Tibial nerve (tissue), 4 donors: Measurements from ENCODE around the gene KCNA2. TPM values are rescaled to one million over a fixed set of nuclear protein-coding genes. Genes with fewer than 3 reads are reported as not detected.

ENCODE experiments used
- DNase-seq, 2 donors: peaks; one replicate each; pipeline ENCODE4 v3.0.0-alpha.2; 2019; ENCODE audit warnings: low spot score in 2 of 2
- H3K27ac ChIP-seq, 4 donors: fragments of 200-600 bp; sonication (generic) in 3 of 4; one replicate each; pipeline ENCODE4 v1.5.1; 2017 to 2019; ENCODE audit warnings: mild to moderate bottlenecking in 1 of 4
- H3K27me3 ChIP-seq, 2 donors: fragments of 200-600 bp; sonication (generic) in 1 of 2; one replicate each; pipeline versions ENCODE4 v1.5.1 to v1.6.0; 2017 to 2019
- H3K36me3 ChIP-seq, 3 donors: fragments of 200-600 bp; sonication (generic); one replicate each; pipeline ENCODE4 v1.5.1; 2018 to 2019
- H3K4me1 ChIP-seq, 4 donors: fragments of 200-600 bp; sonication (generic) in 3 of 4; one replicate each; pipeline ENCODE4 v1.5.1; 2017 to 2019
- H3K4me3 ChIP-seq, 4 donors: fragments of 200-600 bp; sonication (generic) in 3 of 4; one replicate each; pipeline ENCODE4 v1.5.1; 2017 to 2019; ENCODE audit warnings: mild to moderate bottlenecking in 1 of 4, moderate library complexity in 1 of 4
- H3K9me3 ChIP-seq, 4 donors: fragments of 200-600 bp; sonication (generic) in 3 of 4; one replicate each; pipeline ENCODE4 v1.5.1; 2017 to 2019
- EP300 ChIP-seq, 2 donors: sonication (generic); formaldehyde crosslinking; IDR thresholded peaks; one replicate each; pipeline ENCODE4 v1.6.1; 2017; ENCODE audit warnings: antibody characterized with exemption in 2 of 2, mild to moderate bottlenecking in 1 of 2
- POLR2A ChIP-seq, 2 donors: fragments of 450-650 bp; IDR thresholded peaks; one replicate each; pipeline ENCODE4 v1.6.1; 2017; ENCODE audit warnings: antibody characterized with exemption in 2 of 2, mild to moderate bottlenecking in 2 of 2, moderate library complexity in 2 of 2
- WGBS, 2 donors: methylation state at CpG; one replicate each; pipeline ENCODE4 v1.1.5; 2018; 5-methylcytosine and 5-hydroxymethylcytosine counted together
- total RNA-seq, 4 donors: library from RNA; depleted of rRNA; stranded (reverse); fragments of >200 nt; gene quantifications; one replicate each; pipeline ENCODE4 v1.1.0, GENCODE V29; 2016
- TF ChIP-seq, protein P1 (sequence below), 5 experiments: fragments of 200-600 bp in 3 of 5; fragments of 450-650 bp in 2 of 5; sonication (generic) in 3 of 5; IDR thresholded peaks; one replicate each; pipeline ENCODE4 v1.5.1; 2016 to 2019; ENCODE audit warnings: antibody characterized with exemption in 5 of 5, mild to moderate bottlenecking in 3 of 5, moderate library complexity in 2 of 5

The KCNA2 gene
- total RNA-seq, 4 donors from 2014 or later = 10.2 to 22.0 (median 16.5) TPM

DNA sequence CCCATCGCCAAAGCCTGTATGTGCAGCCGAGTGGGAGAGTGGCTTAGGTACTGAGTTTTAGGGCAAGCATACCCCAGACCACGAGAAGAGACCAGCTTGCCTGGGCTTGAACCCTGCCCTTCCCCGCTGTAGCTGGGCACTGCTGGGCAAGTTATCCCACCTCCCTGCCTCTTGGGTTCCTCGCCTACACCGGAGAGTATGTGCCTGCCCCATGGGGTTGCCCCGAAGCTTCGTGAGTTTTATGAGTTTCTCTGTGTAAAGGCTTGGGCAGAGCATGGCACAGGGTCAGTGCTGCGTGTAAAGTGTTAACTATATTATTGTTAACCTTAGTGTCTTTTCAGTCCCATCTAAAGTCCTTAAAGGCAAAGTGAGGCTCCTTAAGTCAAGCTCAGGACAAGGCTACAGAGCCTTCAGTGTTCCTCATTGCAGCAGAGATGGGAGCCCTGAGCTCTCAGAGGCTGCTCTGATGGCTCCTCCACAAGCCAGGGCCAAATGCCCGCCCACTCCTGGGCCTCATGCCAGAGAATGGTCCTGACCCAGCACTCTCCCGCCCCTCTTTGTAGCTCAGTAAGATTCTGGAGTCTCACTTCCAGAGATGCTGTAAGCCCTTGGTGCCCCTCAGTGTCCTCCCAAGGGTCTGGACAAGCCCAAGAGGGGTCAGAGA lies 50.2 kb downstream of the KCNA2 start:
- TF ChIP-seq POLR2A (IDR thresholded peaks at IDR 0.05) (no peak), EP300 (IDR thresholded peaks at IDR 0.05) (no peak)
- TF ChIP-seq, protein P1, sequence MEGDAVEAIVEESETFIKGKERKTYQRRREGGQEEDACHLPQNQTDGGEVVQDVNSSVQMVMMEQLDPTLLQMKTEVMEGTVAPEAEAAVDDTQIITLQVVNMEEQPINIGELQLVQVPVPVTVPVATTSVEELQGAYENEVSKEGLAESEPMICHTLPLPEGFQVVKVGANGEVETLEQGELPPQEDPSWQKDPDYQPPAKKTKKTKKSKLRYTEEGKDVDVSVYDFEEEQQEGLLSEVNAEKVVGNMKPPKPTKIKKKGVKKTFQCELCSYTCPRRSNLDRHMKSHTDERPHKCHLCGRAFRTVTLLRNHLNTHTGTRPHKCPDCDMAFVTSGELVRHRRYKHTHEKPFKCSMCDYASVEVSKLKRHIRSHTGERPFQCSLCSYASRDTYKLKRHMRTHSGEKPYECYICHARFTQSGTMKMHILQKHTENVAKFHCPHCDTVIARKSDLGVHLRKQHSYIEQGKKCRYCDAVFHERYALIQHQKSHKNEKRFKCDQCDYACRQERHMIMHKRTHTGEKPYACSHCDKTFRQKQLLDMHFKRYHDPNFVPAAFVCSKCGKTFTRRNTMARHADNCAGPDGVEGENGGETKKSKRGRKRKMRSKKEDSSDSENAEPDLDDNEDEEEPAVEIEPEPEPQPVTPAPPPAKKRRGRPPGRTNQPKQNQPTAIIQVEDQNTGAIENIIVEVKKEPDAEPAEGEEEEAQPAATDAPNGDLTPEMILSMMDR (IDR thresholded peaks at IDR 0.05) = no peak
- WGBS, 2 donors = 14 to 23% methylated on average over 9 to 11 of the region's 11 CpGs
- peak; percentile 41 to 53 for DNase-seq
- Histone ChIP-seq H3K9me3 (no peaks in the 10 kb centered on the region), H3K27ac (peak overlapping the region; percentile 45 to 87 (median 72)), H3K36me3 (no peaks in the 10 kb centered on the region), H3K27me3 (no peaks in the 10 kb centered on the region), H3K4me3 (peak overlapping the region; percentile 21 to 48 (median 38)), H3K4me1 (peaks cover 0 to 29% (median 9%) of the 10 kb centered on the region in 4 donors)

DNA sequence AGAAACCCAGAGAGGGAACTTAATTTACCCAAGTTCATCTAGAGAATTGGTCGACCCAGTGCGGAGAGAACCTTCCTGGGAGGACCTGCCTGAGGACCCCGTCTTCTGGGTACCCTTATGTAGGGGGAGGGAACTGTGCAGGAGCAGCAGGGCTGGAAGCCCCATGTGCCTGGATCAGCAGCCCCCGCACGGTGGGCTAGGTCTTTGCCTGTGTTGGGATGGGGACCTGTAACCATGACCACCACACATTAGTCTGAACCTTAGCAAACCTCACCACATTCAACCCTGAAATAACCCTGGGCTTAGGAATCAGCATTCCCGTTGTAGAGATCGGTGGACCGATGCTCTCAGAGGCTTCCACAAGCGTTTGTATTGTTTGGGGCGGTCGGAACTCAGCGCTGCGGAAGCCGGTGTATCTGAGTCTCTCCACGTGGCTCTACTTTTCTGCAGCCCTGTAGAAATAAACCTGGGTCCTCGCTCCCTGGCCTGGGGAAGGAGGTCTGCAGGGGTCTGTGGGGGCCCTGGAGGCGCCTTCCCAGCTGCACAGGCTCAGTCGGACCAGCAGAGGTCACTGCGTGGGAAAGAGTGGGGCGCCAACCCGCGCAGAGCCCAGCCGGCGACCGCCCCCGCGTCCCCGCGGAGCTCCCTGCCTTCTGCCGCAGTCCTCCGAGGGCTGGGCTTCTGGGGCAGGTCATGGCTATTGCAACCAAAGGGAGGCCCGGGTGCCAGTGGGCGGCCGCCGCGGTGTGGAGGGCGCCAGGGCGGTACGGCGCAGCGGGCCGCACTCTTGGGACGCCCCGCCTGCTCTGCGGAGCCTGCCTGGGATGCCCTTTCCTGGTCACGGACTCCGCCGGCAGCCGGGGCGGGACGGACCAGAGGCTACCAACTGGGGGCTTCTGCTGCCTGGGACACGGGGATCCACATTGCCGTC lies 51.0 kb downstream of the KCNA2 start:
- Histone ChIP-seq H3K4me1 (peaks cover 0 to 29% (median 9%) of the 10 kb centered on the region in 4 donors), H3K27me3 (no peaks in the 10 kb centered on the region), H3K9me3 (no peaks in the 10 kb centered on the region), H3K27ac (peak overlapping the region; percentile 45 to 87 (median 72)), H3K36me3 (no peaks in the 10 kb centered on the region), H3K4me3 (peak overlapping the region; percentile 21 to 48 (median 38))
- DNase-seq = peak in 1 of 2 donors; percentile 7
- TF ChIP-seq EP300 (IDR thresholded peaks at IDR 0.05) = no peak
- TF ChIP-seq, protein P1 (IDR thresholded peaks at IDR 0.05) = peak; percentile 56 to 79 (median 74)
- WGBS, 2 donors = 8 to 25% methylated on average over 14 to 34 of the region's 53 CpGs

DNA sequence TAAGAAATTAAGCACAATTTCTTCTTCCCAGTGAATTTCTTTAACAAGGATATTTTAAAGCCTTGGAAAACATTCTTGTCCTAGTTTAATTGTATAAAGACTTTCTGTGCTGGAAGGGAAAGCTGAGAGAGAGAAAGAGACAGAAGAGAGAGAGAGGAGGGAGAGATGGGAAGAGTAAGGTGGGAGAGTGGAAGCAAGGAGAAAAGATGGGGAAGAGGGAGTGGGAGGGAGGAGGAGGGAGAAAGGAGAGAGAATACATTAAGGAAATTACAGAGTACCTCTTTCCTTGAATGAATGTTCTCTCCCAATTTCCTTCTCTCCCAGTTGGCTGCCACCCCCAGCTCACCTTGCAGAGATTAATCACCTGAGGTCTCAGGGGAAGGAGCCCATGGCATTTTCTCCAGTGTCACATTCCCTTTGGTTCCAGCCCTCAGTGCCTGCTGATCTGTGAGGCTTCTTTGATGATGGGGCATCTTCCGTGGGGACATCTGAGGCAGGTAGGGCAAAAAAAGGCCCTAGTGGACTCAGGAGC lies 54.8 kb downstream of the KCNA2 start:
- 73 to 92% methylated on average over 1 of the region's 1 CpG for WGBS, 2 donors
- no peak overlapping the region for H3K27ac ChIP-seq

DNA sequence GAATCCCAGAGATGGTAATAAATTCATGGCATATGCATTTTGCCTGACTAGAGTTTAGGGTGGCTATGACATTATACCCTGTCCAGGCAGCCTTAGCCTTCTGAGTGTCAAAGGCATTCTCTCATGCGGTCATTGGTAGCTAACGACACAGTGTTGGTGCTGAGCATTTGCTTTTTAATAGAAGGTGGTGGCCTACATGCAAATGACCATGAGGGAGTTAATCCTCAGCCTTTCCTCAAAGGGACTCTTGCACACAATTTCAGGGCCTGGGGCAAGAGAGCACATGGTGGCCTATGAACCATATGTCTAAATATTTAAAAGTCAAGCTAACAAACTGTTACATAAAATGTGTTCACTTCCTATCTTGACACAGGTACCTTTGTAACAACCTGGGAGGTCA lies 56.3 kb downstream of the KCNA2 start:
- Histone ChIP-seq H3K9me3 (no peaks in the 10 kb centered on the region), H3K27ac (no peak overlapping the region), H3K4me3 (no peak overlapping the region), H3K4me1 (peaks cover 0 to 2% (median under 1%) of the 10 kb centered on the region in 4 donors), H3K36me3 (no peaks in the 10 kb centered on the region), H3K27me3 (no peaks in the 10 kb centered on the region)
- 54 to 74% methylated on average over 2 of the region's 2 CpGs for WGBS, 2 donors
- DNase-seq = no peak
- TF ChIP-seq POLR2A (IDR thresholded peaks at IDR 0.05) = no peak
- TF ChIP-seq, protein P1 (IDR thresholded peaks at IDR 0.05) = no peak
- no peak for TF ChIP-seq EP300 (IDR thresholded peaks at IDR 0.05)

More for the DNA sequence above, 54.8 kb downstream of the KCNA2 start:
- TF ChIP-seq EP300 (IDR thresholded peaks at IDR 0.05) (no peak), POLR2A (IDR thresholded peaks at IDR 0.05) (no peak)
- TF ChIP-seq, protein P1 (IDR thresholded peaks at IDR 0.05) = no peak
- Histone ChIP-seq H3K4me3 (no peak overlapping the region), H3K27me3 (no peaks in the 10 kb centered on the region), H3K9me3 (no peaks in the 10 kb centered on the region), H3K4me1 (peaks cover 0 to 15% (median 9%) of the 10 kb centered on the region in 4 donors), H3K36me3 (no peaks in the 10 kb centered on the region)
- no peak for DNase-seq
